Esophagus muscularis mucosa (tissue), 4 donors: Measurements from ENCODE around the gene SLAMF9. TPM values are rescaled to one million over a fixed set of nuclear protein-coding genes. Genes with fewer than 3 reads are reported as not detected.
A peak's percentile ranks its signal among the peaks of the same experiment; 100 is the strongest.

Experiments
- DNase-seq: peaks from one replicate; pipeline ENCODE4 v3.0.0-alpha.2; 2017; ENCODE audit errors: extremely low spot score
- H3K27ac ChIP-seq, 4 donors: fragments of 200-600 bp; sonication (generic); replicated peaks in 1 of 4; 1 replicate in 3 of 4; 2 replicates in 1 of 4; pipeline ENCODE4 v1.5.1; 2016 to 2019; ENCODE audit warnings: mild to moderate bottlenecking in 1 of 4
- H3K27me3 ChIP-seq, 4 donors: fragments of 200-600 bp; sonication (generic); one replicate each; pipeline versions ENCODE4 v1.5.1 to v1.6.0; 2016 to 2019
- H3K36me3 ChIP-seq, 4 donors: fragments of 200-600 bp; sonication (generic); one replicate each; pipeline ENCODE4 v1.5.1; 2016 to 2019
- H3K4me1 ChIP-seq, 4 donors: fragments of 200-600 bp; sonication (generic); one replicate each; pipeline ENCODE4 v1.5.1; 2016 to 2019
- H3K4me3 ChIP-seq, 4 donors: fragments of 200-600 bp; sonication (generic); 1 replicate in 2 of 4; 2 replicates in 2 of 4; pipeline ENCODE4 v1.5.1; 2016 to 2019; ENCODE audit warnings: mild to moderate bottlenecking in 4 of 4, moderate library complexity in 1 of 4
- H3K9me3 ChIP-seq, 4 donors: fragments of 200-600 bp; sonication (generic); 1 replicate in 3 of 4; 2 replicates in 1 of 4; pipeline ENCODE4 v1.5.1; 2016 to 2019
- CTCF ChIP-seq, 3 experiments: fragments of 200-600 bp in 2 of 3; fragments of 450-650 bp in 1 of 3; sonication (generic) in 2 of 3; IDR thresholded peaks; one replicate each; pipeline ENCODE4 v1.5.1; 2017 to 2019; ENCODE audit warnings: antibody characterized with exemption in 3 of 3, mild to moderate bottlenecking in 2 of 3, moderate library complexity in 1 of 3
- EP300 ChIP-seq: sonication (generic); formaldehyde crosslinking; IDR thresholded peaks from one replicate; pipeline ENCODE4 v1.6.1; 2017; ENCODE audit warnings: antibody characterized with exemption
- POLR2A ChIP-seq: fragments of 450-650 bp; IDR thresholded peaks from one replicate; pipeline ENCODE4 v1.6.1; 2017; ENCODE audit warnings: antibody characterized with exemption, moderate library complexity, mild to moderate bottlenecking, low read depth
- POLR2AphosphoS5 ChIP-seq, 2 donors: sonication (generic); formaldehyde crosslinking; IDR thresholded peaks; one replicate each; pipeline ENCODE4 v1.6.1; 2017; ENCODE audit warnings: antibody characterized with exemption in 2 of 2
- WGBS: methylation state at CpG from one replicate; pipeline ENCODE4 v1.1.5; 2018; 5-methylcytosine and 5-hydroxymethylcytosine counted together
- intact Hi-C: fragments of 100-400 bp; cut with DNase I; formaldehyde crosslinking; loops from one replicate; pipeline ENCODE4 v1.15.1; 2023
- total RNA-seq, 4 donors: library from RNA; depleted of rRNA; stranded (reverse); fragments of >200 nt; gene quantifications; one replicate each; pipeline versions ENCODE4 v1.1.0 to v1.2.1, GENCODE V29; 2016

Gene SLAMF9
- total RNA-seq, 4 donors from 2014 or later = not detected

- H3K9me3 ChIP-seq = no peaks in the 10 kb centered on the region
- H3K27ac ChIP-seq = peak overlapping the region; percentile 89 to 97 (median 92)
- peaks cover 48 to 76% (median 74%) of the 10 kb centered on the region in 4 donors for H3K4me1 ChIP-seq
- TF ChIP-seq CTCF (IDR thresholded peaks at IDR 0.05) (no peak), EP300 (no peak), POLR2A (no peak), POLR2AphosphoS5 (IDR thresholded peaks at IDR 0.05) (no peak)
- peaks cover 30 to 40% (median 34%) of the 10 kb centered on the region in 4 donors for H3K36me3 ChIP-seq
- no peak for DNase-seq
- no peaks in the 10 kb centered on the region for H3K27me3 ChIP-seq
- intact Hi-C loops = no loop called here
- WGBS = 25% methylated on average over 6 of the region's 8 CpGs
- H3K4me3 ChIP-seq = peak overlapping the region; percentile 79 to 95 (median 88)
Observed at GRCh38 chr1:159922511-159923202, 31.4 kb downstream of the SLAMF9 start.

GRCh38 chr1:159921700-159922504 is 32.1 kb downstream of the SLAMF9 start:
- 42% methylated on average over 17 of the region's 18 CpGs for WGBS
- TF ChIP-seq EP300 (no peak), POLR2AphosphoS5 (IDR thresholded peaks at IDR 0.05) (no peak), POLR2A (no peak), CTCF (IDR thresholded peaks at IDR 0.05) (no peak)
- Histone ChIP-seq H3K9me3 (no peaks in the 10 kb centered on the region), H3K36me3 (peaks cover 31 to 45% (median 39%) of the 10 kb centered on the region in 4 donors), H3K27ac (peak overlapping the region; percentile 89 to 97 (median 92)), H3K27me3 (no peaks in the 10 kb centered on the region), H3K4me3 (peak overlapping the region; percentile 79 to 95 (median 88)), H3K4me1 (peaks cover 55 to 81% (median 77%) of the 10 kb centered on the region in 4 donors)
- no peak for DNase-seq
- intact Hi-C loops = no loop called here

DNA sequence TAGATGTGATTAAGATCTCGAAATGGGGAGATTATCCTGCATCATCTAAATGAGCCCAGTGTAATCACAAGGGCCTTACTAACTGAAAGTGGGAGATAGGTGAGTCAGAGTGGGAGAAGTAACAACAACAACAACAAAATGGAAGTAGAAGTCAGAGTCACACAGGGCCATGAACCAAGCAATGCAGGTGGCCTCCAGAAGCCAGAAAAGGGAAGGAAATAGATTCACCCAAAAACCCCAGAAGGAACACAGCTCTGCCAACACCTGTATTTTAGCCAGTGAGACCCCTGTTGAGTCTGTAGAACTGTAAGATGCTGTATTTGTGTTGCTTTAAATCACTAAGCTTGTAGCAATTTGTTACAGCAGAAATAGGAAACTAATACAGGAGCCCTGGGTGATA is 32.8 kb downstream of the SLAMF9 start:
- DNase-seq = no peak
- 74% methylated on average over 1 of the region's 1 CpG for WGBS
- Histone ChIP-seq H3K36me3 (peaks cover 31 to 45% (median 42%) of the 10 kb centered on the region in 4 donors), H3K27ac (peak overlapping the region; percentile 89 to 97 (median 92)), H3K9me3 (no peaks in the 10 kb centered on the region), H3K27me3 (no peaks in the 10 kb centered on the region), H3K4me3 (peak overlapping the region; percentile 79 to 95 (median 88)), H3K4me1 (peaks cover 59 to 85% (median 80%) of the 10 kb centered on the region in 4 donors)
- intact Hi-C loops = no loop called here
- TF ChIP-seq POLR2A = no peak
- no peak for TF ChIP-seq CTCF (IDR thresholded peaks at IDR 0.05)
- TF ChIP-seq EP300 = no peak
- no peak for TF ChIP-seq POLR2AphosphoS5 (IDR thresholded peaks at IDR 0.05)

DNA sequence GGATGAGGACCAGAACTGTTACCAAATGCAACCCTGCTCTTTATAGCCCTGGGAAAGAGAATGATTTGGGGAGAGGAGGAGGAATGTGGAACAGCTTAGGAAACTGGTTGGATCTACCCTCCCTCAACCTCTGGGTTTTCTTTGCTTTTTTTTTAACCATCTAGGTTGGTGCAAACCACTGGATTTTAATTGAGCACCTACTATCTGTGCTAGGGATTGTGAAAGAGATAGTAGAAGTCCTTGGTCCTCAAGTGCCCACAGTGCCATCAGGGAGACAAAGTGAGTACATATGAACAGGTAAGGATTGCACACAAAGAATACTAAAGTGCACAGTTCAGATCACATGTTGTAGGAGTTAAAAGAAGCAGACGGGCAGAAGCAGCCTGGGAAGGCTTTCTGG is 33.4 kb downstream of the SLAMF9 start:
- WGBS = 75% methylated on average over 1 of the region's 1 CpG
- Histone ChIP-seq H3K36me3 (peaks cover 31 to 50% (median 43%) of the 10 kb centered on the region in 4 donors), H3K27ac (peak overlapping the region in 2 of 4 donors; percentile 40 to 90), H3K4me3 (no peak overlapping the region), H3K9me3 (no peaks in the 10 kb centered on the region), H3K27me3 (no peaks in the 10 kb centered on the region), H3K4me1 (peaks cover 60 to 85% (median 80%) of the 10 kb centered on the region in 4 donors)
- no peak for TF ChIP-seq EP300
- TF ChIP-seq POLR2AphosphoS5 (IDR thresholded peaks at IDR 0.05) = no peak
- no peak for TF ChIP-seq CTCF (IDR thresholded peaks at IDR 0.05)
- TF ChIP-seq POLR2A = no peak
- intact Hi-C loops = no loop called here
- no peak for DNase-seq
